Measurements from ENCODE around the gene IMMP2L. TPM values are rescaled to one million over a fixed set of nuclear protein-coding genes. Genes with fewer than 3 reads are reported as not detected.
A peak's percentile ranks its signal among the peaks of the same experiment; 100 is the strongest.

Gene IMMP2L
- total RNA-seq (2021) (13.6 to 15.9 TPM (median 13.8 TPM) in 3 replicates), Bru-seq, nascent RNA (percentile 60 among the genes with signal in this experiment)
- long read RNA-seq, experiment 1, partial matches to known transcripts: 1 of 17 reads
- long read RNA-seq, experiment 1, other reads (novel, unspliced or antisense): 15 of 17 reads
- long read RNA-seq, experiment 2, partial matches to known transcripts: 0 of 2 reads
- long read RNA-seq, experiment 2, other reads (novel, unspliced or antisense): 2 of 2 reads
- long read RNA-seq, experiment 3: 0 reads

GRCh38 chr7:111561904-111562732, at the start of gene IMMP2L:
Gene IMMP2L, minus strand, starts transcription at chr7:111562492.
- Mint-ChIP-seq H3K4me3 (peak within 1 kb of the TSS; percentile 87), H3K27me3 (ENCODE audit: low read depth) (no peaks in the 10 kb centered on the region), H3K4me1 (peaks cover 24% of the 10 kb centered on the region), H3K9me3 (0 out of 2 replicates have a peak, but pooled peaks cover 8% of the 10 kb centered on the region), H3K27ac (peak within 1 kb of the TSS; percentile 92), H3K36me3 (peaks cover 11% of the 10 kb centered on the region)
- POLR2A ChIA-PET: interaction anchor here (0.6 kb wide), 1 partner anchor 543 kb away, joined by 3 read pairs; no protein-coding TSS in a partner anchor
- DNase-seq (ENCODE audit: low spot score): peak; percentile 87
- CTCF ChIA-PET: interaction anchor here (2.5 kb wide), 1 partner anchor 168 kb away, joined by 14 read pairs; no protein-coding TSS in a partner anchor
- peak; percentile 87 for ATAC-seq
- TF ChIP-seq PRDM15 (CRISPR knock-in tag; IDR thresholded peaks at IDR 0.05) (peak; percentile 98), CTCF (IDR thresholded peaks at IDR 0.05) (no peak), ETV6 (CRISPR knock-in tag; IDR thresholded peaks at IDR 0.05) (peak; percentile 23; the same call in 1 of the 2 replicates), STAT6 (CRISPR knock-in tag; conservative IDR thresholded peaks at IDR 0.05; ENCODE audit: low read depth) (no peak), HMGXB4 (CRISPR knock-in tag; IDR thresholded peaks at IDR 0.05) (peak; percentile 70; the same call in 1 of the 2 replicates), MAX (CRISPR knock-in tag; IDR thresholded peaks at IDR 0.05) (peak; percentile 94), IRF1 (CRISPR knock-in tag; IDR thresholded peaks at IDR 0.05) (no peak), USF1 (CRISPR knock-in tag; IDR thresholded peaks at IDR 0.05) (no peak; the same call in 1 of the 2 replicates), CREM (CRISPR knock-in tag; IDR thresholded peaks at IDR 0.05) (no peak), AFF4 (CRISPR knock-in tag; IDR thresholded peaks at IDR 0.05; ENCODE audit: borderline replicate concordance) (no peak), ZNF396 (CRISPR knock-in tag; IDR thresholded peaks at IDR 0.05; ENCODE audit: borderline replicate concordance) (no peak), ZNF416 (CRISPR knock-in tag; IDR thresholded peaks at IDR 0.05) (0 out of 2 replicates have a peak, but pooled peaks have one; percentile 41), SMAD3 (CRISPR knock-in tag; IDR thresholded peaks at IDR 0.05; ENCODE audit: borderline replicate concordance) (0 out of 2 replicates have a peak, but pooled peaks have one; percentile 22), GABPB1 (CRISPR knock-in tag; IDR thresholded peaks at IDR 0.05) (0 out of 2 replicates have a peak, but pooled peaks have one; percentile 37), ZNF423 (CRISPR knock-in tag; IDR thresholded peaks at IDR 0.05) (peak; percentile 64), MYBL2 (CRISPR knock-in tag; IDR thresholded peaks at IDR 0.05) (no peak), CREB1 (CRISPR knock-in tag; IDR thresholded peaks at IDR 0.05) (0 out of 2 replicates have a peak, but pooled peaks have one; percentile 64), FOXP1 (CRISPR knock-in tag; IDR thresholded peaks at IDR 0.05; ENCODE audit: borderline replicate concordance) (peak; percentile 42; the same call in 1 of the 2 replicates)

Measured in WTC11 (cell line).